Smooth muscle cell of the brain vasculature (primary cell): ENCODE measurements around the gene SDHAF3.
"Not testable (repeated sequence)": the region's sequence is repeated elsewhere in the genome, so short reads cannot be mapped to it uniquely, and the experiment has no call there.

Experiments
- DNase-seq: peaks from one replicate; pipeline ENCODE4 v3.0.0-alpha.2; 2012; ENCODE audit warnings: low read depth, low spot score

Gene SDHAF3

DNA sequence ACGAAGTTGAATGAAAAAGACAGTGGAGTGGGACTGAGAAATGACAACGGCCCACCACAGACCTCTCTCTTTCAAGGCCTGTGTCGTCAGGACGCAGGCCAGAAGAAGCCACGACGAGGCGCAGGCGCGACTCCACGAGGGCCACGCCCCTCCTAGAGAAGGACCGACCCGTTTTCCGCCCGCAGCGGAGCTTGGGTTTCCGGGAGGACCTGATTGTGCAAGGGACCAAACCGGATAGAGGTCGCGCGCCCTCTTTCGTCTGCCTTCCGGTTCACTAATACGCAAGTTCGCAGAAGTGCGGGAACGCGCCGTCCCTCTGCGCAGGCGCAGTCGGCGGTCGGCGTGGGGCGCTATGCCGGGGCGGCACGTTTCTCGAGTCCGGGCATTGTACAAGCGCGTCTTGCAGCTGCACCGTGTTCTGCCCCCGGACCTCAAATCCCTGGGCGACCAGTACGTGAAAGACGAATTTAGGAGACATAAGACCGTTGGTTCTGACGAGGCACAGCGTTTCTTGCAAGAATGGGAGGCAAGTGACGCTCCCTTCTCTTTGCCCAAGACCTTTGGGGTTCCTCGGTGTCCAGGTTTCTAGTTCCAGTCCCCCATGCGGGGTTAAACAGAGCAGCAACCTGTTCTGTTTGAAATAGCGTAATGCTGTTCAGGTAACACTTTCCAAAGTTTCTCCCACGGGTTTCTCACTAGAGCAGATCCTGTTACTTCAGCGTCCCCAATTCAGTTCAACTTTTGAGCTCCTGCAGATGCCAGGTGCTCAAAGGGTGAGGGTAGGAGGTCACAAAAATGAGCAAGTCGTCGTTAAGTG lies at the start of gene SDHAF3:
Gene SDHAF3 (plus strand): TSS at position 327 of the 817 bp plus-strand sequence. CDS start 26 bp downstream, at position 353.
- peak; percentile 92 for DNase-seq

DNA sequence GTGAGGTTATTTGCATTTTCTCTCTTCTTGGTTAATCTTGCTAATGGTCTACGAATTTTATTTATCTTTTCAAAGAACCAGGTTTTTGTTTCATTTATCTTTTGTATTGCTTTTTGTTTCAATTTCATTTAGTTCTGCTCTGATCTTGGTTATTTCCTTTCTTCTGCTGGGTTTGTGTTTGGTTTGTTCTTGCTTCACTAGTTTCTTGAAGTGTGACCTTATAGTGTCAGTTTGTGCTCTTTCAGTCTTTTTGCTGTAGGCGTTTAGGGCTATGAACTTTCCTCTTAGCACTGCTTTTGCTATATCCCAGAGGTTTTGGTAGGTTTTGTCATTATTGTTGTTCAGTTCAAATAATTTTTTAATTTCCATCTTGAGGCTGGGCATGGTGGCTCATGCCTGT lies 45.5 kb upstream of the SDHAF3 start:
- DNase-seq, result not testable (repeated sequence)

DNA sequence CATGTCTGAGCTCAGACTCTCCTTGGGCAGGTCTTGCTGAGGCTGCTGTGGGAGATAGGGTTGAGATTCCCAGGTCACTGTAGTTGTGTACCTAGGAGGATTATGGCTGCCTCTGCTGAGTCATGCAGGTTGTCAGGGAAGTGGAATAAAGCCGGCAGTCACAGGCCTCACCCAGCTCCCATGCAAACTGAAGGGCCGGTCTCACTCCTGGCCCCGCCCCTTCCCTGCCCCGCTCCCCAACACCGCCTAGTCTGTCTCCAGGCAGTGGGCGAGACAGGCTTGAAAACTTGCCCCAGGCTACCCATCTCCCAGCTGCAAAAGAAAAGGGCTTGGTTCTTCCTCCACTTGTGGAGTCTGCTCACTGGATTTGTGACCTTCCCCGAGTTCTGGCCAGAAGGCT lies 41.6 kb upstream of the SDHAF3 start:
- no peak for DNase-seq

DNA sequence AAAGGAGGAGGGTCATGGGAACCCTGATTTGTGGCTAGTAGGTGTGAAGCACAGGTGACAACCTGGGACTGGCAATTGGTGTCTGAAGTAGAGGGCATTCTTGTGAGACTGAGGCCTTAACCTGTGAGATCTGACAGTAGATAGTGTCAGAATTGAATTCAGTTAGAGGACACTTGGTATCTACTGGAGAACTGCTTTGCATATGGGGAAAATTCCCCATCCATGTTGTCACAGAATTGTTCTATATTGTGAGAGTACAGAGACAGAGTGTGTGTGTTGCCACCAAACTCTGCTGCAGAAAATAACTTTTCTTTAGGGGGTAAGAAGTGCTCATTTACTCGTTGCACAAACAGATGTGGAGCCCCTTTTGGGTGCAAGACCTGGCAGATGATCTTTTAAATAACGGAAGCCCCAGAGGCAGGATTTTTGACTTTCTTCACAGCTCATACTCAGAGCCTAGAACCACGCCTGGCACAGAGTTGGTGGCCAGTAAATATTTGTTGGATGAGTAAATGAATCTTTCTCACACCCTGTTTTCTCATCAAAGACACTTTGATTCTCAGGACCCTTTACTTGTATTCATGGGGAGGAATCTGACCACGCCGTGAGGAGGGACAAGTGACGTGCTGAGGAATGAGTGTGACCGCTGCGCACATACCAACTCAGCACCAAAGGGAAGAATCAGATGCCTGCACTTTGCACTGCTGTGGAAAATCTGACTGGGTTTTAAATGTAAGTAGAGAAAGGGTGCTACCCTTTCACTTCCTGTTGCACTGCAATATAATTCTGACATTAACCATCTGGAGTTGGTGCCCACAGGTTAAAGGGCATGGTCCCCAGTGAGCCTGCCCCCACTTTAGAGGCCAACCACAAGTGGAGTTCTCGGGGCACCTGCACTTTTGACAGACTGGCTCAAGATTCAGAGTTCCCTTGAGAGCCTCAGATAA lies 39.2 kb upstream of the SDHAF3 start:
- no peak for DNase-seq

DNA sequence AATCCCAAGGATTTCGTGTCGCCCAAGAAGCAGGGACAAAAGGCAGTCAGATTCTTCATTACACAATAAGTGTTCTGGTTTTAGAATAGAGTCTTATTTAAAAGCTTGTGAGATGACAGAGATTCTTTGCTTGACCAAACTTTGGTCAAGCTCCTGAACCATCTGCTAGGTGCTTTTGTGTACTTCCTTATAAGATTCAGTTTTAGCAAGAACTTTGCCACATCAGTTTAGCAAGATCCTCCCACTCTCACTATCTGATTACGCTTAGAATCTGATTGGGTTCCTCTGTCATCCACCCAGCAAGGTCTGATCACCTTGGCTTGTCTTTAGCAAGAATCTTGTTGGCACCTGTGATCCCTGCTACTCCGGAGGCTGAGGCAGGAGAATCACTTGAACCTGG lies 38.2 kb upstream of the SDHAF3 start:
- DNase-seq, result no peak

DNA sequence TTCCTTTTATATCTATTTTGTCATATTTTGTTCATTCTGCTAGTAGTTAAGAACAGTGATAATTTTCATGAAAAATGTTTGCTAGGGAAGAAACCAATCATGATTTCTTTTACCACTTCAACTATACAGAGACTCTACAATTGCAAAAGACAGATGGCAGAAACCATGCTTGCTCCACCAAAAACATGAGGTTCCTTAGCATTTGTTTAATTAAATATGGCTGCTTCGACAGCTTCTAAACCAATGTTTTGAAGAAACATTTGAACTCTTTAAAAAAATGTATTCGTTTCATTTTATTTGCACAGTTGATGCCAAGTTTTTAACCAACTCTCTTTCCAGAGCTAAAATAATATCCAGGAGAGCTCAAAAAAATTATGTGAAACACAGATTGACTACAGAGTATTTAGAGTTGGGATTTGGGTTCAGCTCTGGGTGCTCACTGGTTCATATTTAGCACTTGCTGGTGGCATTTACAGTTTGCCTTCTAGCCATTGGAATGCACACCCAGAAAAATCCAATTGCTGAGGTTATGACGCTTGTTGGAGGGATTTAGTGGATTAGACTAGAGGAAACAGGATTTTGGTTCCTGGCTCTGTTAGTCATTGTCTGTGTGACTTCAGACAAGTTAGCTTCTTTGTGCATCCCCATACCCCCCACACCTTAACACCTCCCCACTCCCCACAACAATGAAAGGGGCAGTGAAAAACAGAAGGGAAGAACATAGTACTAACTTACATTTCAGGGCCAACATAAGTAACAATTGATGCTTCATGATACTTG lies 35.8 kb upstream of the SDHAF3 start:
- DNase-seq, result no peak

DNA sequence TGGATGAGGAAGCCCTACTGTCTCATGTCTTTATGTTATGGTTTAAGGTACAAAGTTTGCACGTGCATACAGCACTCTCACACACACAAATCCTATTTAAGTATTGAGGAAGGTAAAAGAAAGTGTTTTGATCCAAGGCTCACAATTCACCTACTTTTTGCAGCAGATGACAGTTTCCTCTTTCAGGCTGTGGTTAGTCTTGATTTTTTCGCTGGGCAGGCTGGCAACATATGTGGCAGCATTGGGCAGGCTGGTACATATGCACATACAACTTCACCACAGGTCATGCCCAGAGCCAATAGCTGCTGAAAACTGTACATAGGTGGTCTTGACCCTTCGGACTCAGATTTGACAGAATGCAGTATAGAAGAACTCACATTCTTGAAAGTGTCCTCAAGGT lies 29.1 kb upstream of the SDHAF3 start:
- no peak for DNase-seq

DNA sequence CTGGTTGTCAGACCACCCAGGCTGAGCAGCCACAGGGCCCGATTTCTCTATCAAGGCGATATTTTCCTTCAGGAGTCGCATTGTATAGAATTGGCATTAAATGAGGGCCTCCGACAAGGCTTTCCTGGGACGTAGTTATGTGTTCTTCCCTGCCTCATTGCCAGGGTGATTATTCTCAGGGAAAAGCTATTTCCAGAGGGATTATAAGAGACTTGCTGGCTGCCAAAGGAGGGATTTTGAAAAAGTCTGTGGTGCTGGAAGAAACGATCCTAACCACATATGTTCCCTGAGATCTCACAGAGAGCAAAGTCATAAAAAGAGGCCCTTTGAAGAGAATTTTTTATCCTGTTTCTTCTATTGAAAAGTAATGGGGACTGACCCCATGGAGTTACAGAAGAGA lies 27.7 kb upstream of the SDHAF3 start:
- DNase-seq, result no peak

DNA sequence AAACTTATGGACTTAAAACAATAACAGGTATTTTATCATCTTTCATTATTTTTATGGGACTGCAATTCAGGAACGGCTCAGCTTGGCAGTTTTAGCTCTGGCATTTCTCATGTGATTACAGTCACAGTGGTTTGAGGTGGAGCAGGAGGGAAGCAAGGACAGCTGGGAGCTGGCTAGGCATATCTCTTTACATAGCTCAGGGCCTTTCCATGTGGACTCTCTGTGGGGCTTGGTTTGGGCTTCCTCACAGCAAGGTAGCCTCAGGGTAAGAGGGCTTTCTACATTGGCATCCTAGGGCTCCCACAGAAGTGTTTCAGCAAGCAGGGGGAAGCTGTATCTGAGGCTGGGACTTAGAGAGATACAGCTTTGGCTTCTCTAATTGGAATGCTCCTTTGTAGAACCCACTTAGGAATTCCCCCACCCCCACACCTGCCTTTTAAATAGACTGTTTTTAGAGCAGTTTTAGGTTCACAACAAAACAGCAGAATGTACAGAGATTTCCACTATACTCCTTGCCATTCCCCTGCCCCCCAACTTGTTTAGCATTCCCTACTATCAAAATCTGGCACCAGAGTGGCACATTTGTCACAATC lies 26.6 kb upstream of the SDHAF3 start:
- no peak for DNase-seq

DNA sequence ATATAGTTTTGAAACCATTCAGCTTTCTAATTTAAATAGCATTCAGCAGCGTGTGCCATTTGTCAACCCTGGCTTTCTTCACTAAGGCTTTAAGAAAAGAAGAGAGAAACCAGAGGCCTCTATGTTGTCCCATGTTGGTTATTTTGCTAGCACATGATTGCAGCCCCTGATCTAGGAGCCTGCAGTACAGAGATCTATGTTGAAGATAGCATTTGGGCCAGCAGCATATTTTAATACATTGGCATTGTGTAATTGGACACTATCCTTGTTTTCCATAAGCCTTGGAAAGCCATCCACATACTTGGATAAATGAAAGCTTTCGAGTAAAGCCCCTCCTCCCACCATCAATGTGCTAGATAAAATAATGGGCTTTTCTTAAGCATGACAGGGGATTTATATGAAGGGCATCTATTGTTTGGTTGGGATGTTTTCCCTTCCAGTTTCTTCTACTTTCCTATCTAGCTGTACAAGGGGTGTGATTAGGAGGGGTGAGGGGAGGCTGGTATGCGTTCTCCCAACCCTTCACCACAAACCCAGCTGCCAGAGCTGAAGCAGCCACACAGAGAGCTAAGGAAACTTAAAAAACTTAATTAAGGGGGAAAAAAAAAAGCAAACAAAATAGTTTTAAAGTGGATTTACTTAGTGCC lies 23.1 kb upstream of the SDHAF3 start:
- DNase-seq, result no peak

DNA sequence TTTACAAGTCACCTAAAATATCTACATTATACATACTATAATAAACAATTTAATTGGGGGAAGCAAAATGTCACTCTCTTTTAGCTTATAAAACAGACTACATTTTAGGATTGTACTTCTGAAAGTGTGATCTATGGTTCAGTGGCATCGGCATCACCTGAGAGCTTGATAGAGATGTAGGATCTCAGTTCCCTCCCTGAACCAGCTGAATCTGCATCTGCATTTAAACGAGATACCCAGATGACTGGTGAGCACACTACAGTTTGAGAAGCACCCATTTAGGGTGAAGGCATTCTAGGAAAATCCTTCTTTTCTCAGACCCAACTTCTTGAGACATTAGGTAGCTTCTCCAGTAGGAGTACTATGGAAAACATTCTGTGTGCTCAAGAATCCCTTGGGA lies 21.5 kb upstream of the SDHAF3 start:
- DNase-seq, result no peak

DNA sequence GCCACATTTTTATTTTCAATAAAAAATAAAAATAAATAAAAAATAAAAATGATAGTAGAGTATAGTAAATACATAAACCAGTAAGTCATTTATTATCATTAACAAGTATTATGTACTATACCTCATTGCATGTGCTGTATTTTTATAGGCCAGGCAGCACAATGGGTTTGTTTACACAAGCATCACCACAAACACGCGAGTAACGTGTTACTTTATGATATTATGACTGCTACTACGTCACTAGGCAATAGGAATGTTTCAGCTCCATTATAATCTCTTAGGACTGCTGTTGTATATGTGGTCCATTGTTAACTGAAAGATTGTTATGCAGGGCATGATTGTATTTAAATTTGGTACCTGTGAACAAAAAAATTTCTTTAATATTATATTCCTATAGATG lies 20.8 kb upstream of the SDHAF3 start:
- DNase-seq, result no peak

DNA sequence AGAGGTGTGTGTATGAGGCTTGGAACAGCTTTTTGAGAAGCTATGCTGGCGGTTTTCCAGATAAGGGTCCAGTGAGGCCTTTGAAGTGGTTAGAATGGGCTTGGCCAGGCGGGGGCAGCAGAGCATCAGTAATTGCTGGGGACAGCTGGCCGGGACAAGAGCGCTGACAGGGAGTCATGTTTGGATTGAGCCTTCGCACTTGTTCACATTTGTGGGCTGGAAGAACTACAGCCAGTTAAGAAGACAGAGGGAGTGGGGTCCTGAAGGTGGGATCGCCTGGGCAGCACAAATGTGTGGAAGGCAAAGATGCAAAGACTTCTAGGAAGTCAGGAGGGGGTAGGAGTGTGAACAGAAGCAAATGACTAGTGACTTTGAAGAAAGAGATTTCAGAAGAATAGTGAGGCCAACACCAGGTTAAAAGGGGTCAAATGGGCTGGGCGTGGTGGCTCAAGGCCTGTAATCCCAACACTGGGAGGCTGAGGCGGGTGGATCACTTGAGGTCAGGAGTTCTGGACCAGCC lies 12.7 kb upstream of the SDHAF3 start:
- peak; percentile 43 for DNase-seq

DNA sequence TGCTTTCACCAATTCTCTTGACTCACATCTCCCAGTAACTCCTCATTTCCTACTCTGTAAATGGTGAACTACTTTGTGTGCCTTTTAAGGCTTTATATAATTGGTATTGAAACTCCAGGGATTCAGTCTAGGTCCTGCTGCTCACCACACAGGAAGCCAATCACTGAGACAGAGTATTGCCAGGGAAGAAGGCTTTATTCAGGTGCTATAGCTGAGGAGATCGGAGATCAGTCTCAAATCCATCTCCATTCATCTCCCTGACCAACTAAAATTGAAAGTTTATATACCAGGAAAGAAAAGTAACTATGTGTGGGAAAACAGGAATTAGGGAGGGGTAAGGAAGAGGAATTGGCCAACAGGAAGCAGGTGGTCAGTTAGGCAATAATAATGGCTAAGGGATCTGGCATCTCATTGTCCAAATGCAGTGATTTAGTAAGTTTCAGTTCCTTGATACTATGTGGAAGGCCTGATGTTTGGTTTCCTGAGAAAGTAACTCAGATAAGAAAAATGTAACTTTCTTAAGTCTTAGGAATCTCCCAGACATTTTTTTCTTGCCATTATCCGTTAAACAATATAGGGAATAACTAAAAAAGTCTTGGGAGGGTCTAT lies 10.2 kb upstream of the SDHAF3 start:
- no peak for DNase-seq

DNA sequence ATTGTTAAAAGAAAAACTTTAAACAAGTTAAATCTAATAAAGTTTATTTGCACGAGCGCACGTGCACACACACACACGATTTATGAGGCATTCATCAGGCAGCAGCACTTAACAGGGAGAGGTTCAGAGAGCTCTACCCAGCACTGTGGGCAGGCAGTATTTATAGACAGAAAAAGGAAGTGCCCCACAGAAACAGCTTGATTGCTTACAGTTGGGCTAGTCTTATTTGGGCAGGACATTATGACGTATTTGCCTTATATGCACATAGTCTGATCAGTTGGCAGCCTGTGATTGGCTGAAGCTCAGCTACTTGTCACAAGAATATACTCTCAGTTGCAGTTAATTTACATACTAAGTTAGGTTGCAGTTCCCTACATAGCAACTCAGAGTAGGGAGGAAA lies 1.2 kb upstream of the SDHAF3 start:
- no peak for DNase-seq

DNA sequence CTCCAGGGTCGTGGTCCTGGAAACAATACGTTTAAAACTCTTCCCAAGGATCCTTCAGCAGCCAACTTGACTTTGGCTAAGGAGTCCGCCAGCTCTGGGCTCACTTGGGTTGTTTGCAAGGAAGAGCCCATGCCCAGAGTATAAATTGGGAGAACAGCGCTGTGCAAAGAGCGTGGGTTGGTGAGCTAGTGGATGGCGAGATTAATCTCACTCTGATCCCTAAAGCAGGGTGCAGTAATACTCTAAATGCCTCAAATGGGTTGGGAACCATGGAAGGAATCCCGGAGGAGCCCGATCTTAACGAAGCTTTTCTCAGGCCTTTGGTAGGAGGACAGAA lies 495 bp upstream of the SDHAF3 start:
- DNase-seq, result no peak

DNA sequence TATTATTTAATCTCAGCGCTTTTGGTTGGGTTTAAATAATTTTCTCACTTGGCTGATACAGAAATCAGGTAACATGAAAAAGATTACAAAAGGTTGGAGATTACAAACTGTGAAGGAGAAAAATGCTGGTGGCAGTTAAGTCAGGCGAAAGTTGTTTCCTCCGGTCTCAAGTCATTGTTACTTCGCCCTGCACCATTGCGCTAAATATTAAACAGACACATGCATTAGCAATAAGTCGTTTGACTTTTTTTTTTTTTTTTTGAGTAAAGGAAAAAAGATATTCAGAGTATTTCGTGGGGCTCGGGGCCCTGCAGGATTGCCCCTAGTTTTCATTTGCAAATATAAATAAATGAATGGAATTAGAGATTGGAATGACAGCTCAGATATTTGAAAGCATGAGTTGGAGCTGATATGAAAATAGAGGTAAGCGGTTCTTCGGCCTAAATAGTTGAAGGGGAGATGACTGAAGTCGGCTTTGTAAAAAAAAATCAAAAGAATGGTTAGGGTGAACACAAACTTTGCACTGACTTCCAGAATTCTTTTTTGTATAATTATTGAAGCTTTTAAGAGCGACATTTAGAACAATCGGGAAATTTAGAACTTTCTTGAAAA lies 914 bp downstream of the SDHAF3 start:
- no peak for DNase-seq

DNA sequence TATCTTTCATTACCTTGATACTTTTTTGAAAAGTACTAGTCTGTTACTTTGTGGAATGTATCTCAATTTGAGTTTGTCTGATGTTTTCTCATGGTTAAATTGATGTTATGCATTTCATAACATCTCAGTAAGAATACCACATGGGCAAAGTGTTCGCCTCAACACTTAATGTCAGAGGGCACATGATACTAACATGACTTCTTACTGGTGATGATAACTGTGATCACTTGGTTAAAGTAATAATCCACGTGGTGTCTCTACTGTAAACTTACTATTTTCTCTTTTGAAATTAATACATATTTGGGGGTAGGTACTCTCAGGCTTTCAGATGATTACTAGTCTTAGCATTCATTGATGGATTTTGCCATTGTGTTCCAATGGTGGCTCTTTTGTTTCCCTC lies 2.2 kb downstream of the SDHAF3 start:
- no peak for DNase-seq

DNA sequence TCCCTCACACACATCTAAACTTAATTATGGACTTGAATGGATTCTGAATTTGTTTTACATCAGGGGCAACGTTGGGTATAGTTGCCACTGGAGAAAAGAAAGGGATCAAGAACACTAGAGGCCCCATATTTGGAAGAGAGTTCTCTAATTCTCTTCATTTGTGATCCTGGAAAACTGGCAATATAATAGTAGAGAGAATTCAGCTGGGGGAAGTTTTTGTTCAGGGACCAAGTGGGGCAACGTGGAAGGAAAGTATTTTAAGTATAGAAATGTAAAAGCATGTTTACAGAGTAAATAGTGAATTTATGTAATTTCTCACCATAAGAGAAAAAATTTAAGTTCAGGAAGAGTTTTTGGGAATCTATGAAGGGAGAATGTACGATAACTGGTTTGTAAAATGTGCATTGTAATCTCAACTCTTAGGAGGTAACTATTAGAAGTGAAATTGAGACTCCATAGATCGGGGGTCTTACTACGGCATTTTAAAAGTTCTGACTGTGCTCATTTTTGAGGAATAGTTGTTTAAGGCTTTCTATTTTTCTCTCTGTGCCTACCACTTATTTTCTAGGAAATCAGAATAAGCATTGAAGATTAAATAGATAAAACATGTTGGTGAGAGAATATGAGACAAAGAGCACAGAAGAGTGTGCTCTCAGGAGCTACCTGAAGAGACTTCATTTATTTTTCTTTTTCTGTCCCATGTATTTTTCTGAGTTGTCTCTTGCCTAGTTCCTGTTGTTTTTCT lies 3.4 kb downstream of the SDHAF3 start:
- DNase-seq, result no peak
